Glomerular visceral epithelial cell (primary cell): ENCODE measurements around the gene SNX25.

Experiments
- DNase-seq: peaks from one replicate; pipeline ENCODE4 v3.0.0-alpha.2; 2016; ENCODE audit errors: extremely low spot score

SNX25 gene

DNA sequence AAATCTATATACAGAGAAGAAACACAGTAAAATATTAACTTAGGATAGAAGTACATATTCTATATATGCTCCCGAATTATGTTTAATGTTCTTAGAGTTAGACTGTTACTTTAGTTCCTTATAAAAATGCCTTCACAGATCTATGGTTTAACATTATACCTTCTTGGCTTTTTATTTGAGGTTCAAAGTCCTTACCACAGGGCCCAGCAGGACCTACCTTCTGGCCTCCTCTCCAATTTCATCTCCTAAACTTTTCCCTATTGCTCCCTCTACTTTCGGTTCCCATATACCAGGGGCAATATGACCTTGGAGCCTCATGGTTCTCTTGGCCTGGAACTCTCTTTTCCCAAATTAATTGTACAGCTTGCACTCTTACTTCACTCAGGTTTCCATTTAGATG is 199.0 kb downstream of the SNX25 start:
- no peak for DNase-seq

- no peak for DNase-seq
These were observed 202.5 kb downstream of the SNX25 start for GRCh38 chr4:185411849-185412248.

- no peak for DNase-seq
These were observed 203.0 kb downstream of the SNX25 start for GRCh38 chr4:185412412-185412811.
